ENCODE measurements around the gene CTSH.

DNA sequence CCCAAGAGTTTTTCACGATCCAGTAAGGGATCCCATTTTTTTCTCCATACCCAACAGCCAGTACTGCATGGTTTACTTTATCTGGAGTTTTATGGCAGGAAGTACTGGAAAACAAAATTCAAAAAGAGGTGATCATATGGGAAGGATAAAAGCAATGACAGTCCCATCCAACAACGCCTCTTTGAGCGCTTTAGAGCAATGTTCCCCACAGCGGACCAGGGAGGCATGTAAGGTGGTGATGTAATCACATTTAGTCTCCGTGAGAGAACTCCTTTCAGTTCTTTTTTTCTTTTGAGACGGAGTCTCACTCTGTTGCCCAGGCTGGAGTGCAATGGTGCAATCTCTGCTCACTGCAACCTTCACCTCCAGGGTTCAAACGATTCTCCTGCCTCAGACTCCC, 21.8 kb downstream of the CTSH start:
- TF ChIP-seq HES4 (CRISPR knock-in tag; IDR thresholded peaks at IDR 0.05; ENCODE audit: borderline replicate concordance) (no peak), HNRNPH1 (optimal IDR thresholded peaks at IDR 0.05; ENCODE audit: low read depth, low read length) (no peak)
